Suprapubic skin (tissue), 3 donors: Measurements from ENCODE around the gene GPAM.

ENCODE experiments used
- POLR2A ChIP-seq, 2 donors: fragments of 450-650 bp; IDR thresholded peaks; one replicate each; pipeline ENCODE4 v1.6.1; 2017; ENCODE audit warnings: antibody characterized with exemption in 2 of 2, mild to moderate bottlenecking in 2 of 2, moderate library complexity in 2 of 2
- TF ChIP-seq, protein P1 (sequence below), 2 donors: fragments of 200-600 bp in 1 of 2; fragments of 450-650 bp in 1 of 2; sonication (generic) in 1 of 2; IDR thresholded peaks; one replicate each; pipeline ENCODE4 v1.5.1; 2016 to 2019; ENCODE audit warnings: antibody characterized with exemption in 2 of 2, mild to moderate bottlenecking in 1 of 2, moderate library complexity in 1 of 2

DNA sequence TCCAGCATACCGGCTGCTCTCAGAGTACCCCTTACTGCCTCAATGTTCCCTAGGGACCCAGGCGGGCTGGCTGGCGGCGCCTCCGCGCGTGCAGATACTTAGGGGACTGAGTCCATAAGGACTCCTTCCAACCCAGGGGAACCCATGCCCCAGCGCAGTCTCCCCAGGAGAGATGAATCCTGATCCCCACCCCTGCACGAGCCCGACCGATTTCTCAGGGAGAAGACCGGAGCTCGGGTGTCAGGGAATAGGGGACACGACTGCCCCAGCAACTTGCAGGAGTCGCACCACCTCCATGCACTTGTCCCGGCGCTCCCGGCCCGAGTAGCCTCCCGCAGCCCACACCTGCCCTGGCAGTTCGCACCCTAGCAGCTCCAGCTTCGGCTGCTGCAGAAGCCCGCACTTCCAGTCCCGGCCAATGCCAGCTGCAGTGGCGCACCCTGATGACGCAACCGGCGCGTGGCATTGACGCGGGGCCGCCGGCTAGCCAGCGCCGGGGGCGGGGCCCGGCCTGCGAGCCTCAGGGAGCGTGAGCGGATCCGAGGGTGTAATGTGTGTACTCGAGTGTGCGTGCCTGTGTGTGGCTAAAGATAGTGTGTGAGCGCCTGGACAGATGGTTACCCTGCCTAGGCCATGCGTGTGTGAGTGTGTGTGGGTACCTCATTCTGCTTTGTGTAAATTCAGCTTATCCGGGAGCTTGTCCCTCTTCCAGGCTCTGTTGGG is at the start of gene GPAM:
- TF ChIP-seq, protein P1, sequence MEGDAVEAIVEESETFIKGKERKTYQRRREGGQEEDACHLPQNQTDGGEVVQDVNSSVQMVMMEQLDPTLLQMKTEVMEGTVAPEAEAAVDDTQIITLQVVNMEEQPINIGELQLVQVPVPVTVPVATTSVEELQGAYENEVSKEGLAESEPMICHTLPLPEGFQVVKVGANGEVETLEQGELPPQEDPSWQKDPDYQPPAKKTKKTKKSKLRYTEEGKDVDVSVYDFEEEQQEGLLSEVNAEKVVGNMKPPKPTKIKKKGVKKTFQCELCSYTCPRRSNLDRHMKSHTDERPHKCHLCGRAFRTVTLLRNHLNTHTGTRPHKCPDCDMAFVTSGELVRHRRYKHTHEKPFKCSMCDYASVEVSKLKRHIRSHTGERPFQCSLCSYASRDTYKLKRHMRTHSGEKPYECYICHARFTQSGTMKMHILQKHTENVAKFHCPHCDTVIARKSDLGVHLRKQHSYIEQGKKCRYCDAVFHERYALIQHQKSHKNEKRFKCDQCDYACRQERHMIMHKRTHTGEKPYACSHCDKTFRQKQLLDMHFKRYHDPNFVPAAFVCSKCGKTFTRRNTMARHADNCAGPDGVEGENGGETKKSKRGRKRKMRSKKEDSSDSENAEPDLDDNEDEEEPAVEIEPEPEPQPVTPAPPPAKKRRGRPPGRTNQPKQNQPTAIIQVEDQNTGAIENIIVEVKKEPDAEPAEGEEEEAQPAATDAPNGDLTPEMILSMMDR (IDR thresholded peaks at IDR 0.05) = no peak
- no peak for TF ChIP-seq POLR2A (IDR thresholded peaks at IDR 0.05)
